HG03139 (cell line): Measurements from ENCODE around the gene CDH26.

Experiments
- ATAC-seq: cut with Tn5 transposase; IDR thresholded peaks from one replicate; pipeline ENCODE4 v1.9.1; 2021; ENCODE audit not compliant: unreplicated experiment

Gene CDH26

DNA sequence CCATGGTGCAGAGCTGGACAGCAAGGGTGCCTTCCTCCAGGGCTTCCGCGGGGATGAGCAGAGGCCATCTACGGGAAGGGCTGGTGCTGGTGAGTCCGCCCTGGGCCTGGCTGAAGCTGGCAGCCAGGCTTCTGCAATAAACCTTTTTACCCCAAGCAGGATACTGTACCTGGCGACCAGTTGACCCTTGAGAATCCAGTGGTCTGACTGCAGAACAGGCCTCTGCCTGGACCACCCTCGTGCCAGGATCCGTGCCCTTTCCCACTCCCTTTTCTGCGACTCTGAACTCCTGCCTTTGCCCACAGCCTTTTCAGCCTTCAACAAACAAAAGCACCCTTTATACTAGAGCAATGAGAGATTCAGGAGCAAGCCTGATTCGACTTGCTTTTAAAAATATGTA lies 18.9 kb downstream of the CDH26 start:
- ATAC-seq: no peak

DNA sequence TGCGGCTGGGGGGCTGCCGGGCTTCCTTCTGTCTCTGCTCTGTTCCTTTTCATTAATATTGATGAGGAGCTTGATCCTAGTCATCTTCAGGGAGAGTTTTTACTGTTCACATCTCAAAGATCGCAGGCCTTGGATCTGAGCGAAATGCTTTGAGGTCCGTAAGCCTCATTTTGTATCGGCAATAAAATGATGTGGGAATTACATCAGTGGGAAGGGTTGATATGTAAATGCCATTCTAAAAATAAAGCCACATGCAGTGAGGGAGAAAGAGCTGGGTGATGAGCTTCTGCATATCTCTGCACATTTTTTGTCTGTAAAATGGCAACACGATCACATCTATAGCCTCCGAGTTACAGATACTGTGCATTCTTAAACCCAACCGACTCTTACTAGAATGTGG lies 24.9 kb downstream of the CDH26 start:
- ATAC-seq: no peak

DNA sequence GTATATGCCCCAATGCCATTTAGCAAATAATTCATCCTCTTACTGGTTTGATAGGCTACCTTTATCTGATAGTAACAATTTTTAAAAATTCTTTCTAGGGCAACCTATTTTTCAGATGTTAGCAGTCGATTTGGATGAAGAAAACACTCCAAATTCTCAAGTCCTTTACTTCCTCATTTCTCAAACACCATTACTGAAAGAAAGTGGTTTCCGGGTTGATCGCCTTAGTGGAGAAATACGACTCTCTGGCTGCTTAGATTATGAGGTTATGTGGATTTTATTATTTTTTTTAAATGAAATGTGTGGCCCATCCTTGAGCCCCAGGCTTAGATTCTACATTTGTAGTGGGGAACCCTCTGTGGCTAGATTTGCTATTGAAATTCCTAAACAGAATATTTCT lies 26.3 kb downstream of the CDH26 start:
- ATAC-seq: no peak

DNA sequence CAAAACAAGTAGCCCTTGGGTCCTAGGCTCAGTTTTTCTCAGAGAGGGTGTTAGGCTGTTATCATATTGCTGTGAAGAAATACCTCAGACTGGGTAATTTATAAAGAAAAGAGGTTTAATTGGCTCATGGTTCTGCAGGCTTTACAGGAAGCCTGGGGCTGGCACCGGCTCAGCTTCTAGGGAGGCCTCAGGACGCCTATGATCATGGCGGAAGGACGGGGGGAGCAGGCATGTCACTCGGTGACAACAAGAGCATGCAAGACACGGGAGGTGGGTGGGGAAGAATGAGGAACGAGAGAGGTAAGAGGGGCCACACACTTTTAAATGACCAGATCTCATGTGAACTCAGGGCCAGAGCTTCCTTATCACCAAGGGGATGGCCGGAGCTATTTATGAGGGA lies 26.9 kb downstream of the CDH26 start:
- ATAC-seq: no peak

DNA sequence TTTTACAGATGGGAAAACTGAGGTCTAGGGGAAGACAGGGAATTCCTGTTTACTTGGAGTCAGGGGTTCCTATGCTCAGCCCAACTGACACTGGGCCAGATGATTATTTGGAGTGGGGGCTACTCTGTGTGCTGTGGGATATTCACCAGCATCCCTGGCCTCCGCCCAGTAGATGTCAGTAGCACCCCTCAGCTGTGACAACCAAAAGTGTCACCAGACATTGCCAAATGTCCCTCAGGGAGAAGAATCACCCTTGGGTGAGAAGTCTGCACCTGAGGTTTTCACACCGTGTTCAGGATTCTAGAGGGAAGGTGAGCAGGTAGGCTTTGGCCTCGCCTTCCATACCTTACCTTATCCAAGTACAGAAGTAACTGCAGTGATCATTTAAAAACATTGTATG lies 27.6 kb downstream of the CDH26 start:
- no peak for ATAC-seq

DNA sequence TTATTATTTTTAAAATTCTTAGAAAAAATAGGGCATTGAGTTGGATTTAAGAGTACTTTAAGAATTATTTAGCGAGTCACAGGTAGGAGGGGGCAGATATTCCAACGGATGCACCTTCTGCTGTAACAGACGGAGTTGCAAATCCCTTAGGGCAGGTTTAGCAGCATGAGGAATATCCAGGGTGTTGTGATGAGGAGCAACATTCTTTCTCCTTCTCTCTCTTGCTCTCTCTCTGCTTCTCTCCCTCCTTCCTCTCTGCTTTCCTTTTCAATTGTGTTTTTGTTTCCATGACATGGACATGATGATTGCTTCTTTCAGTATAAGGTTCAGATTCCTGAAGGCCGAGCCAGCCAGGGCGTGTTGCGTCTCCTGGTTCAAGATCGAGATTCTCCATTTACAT lies 28.9 kb downstream of the CDH26 start:
- ATAC-seq: no peak

DNA sequence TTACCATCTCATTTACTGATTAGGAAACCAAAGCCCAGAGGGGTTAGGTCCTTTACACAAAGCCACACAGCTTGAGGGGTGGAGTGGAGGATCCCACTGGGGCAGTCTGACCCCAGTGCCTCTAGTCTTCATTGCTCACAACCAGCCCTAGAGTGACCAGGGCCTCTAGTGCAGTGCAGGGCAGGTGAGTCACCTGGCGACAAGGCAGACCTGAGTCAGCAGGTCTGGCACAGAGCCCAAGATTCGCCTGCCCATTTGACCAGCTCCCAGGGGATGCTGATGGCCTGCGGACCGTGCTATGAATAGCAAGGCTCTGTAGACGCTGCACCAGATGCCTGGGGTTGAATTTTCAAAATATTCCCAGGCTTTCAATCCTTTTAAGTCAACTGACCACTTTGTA lies 29.9 kb downstream of the CDH26 start:
- ATAC-seq: no peak

DNA sequence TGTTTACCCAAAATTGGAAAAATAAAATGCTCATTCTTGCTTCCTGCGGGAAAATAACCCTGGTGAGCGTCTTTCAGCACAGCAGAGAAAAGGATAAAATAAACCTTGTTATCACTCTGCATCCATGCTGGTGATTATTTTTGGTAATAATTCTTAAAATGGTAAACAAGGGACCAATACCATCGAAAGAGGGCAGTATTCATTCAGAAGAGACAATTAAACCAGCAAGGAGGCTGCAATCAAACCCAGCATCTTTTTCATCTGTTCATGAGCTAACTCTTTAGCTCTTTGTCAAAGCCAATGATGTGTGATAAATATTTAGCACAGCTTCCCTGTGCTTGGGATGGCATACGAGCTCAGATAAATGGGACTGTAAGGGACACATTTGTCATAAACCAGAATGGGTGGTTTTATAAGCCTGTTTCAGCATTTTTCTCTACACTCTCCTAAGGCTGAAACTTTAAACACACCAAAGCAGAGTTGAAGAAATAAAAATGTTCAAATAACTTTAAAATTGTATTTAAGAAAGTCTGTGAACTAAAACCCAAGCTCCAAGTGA lies 34.4 kb downstream of the CDH26 start:
- ATAC-seq: no peak

DNA sequence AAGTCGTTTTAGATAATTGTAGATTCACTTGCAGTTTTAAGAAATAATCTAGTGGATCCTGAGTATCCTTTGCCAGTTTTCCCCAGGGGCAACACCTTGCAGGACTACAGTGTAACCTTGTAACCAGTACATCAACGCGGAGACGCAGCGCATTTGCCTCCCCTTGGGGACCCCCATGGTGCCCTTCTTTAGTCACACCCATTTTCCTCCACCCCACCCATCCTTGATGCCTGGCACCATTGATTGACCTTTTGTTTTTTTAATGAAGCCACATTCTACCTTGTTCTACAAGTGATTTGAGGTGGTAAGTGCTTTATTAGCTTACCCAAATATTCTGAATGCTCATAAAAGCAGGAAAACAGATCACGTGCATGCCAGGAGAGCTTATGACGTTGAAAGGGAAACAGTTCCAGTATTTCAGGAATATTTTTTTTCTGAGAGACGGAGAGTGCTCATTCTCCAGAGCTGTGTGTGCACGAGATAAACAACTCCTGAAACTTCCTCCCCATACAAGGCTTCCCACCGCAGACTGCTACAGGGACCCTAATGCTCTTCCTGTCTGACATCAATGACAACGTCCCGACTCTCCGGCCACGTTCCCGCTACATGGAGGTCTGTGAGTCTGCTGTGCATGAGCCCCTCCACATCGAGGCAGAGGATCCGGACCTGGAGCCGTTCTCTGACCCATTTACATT lies 35.7 kb downstream of the CDH26 start:
- ATAC-seq: no peak

DNA sequence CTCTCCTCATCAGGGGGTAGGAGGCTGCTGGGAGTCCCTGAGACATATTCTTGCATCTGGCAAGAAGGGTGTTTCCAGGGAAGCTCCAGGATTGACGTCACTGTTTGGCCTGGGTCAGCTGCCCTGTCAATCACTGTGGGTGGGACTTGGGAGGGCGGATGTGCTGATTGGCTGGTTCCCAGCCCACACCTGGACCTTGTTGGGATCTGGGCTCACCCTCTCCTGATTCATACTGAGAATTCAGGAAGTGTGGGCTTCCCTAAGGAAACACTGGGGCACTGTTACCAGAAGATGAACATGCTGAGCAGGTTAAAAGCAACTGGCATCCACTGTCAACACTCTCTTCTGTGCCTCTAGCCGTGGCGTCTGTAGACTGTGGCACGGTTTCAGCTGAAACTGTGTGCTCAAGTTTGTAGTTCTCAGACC lies 36.5 kb downstream of the CDH26 start:
- ATAC-seq: no peak

DNA sequence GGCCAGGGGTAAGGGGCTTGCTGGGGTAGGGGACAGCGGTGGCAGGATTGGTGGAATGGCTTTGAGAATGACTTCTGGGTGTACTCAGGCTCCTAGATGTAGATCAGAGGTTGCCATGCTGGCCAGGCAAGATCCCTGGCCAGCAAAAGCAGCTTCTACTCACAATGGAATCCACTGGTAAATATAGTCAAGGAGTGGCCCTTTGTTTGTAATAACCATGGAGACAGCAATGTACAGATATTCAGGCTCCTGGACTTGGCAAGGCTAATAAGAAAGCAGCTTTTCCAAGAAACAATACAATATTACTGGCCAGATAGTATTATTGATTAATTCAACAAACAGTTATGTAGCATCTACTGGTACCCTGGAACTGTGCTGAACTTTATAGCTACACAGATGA lies 37.9 kb downstream of the CDH26 start:
- no peak for ATAC-seq

DNA sequence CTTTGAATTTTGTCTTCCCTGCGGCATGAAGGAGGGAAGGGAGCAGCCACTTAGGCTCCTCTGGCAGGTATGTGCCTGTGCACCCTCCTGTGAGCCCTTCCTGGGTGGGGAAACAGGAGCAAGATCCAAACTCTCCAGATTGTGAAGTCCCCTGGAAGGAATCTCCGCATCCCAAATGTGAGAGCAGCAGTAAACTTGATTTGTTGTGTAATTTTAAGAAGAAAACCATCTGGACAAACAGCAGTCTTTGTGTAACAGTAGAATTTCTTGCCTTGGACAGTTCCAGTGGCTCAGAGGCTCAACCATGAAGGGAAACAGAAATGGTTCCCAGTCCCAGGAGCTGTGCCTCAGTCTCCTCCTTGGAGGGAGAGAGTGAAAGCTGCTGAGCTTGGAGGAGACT lies 39.7 kb downstream of the CDH26 start:
- ATAC-seq: no peak

DNA sequence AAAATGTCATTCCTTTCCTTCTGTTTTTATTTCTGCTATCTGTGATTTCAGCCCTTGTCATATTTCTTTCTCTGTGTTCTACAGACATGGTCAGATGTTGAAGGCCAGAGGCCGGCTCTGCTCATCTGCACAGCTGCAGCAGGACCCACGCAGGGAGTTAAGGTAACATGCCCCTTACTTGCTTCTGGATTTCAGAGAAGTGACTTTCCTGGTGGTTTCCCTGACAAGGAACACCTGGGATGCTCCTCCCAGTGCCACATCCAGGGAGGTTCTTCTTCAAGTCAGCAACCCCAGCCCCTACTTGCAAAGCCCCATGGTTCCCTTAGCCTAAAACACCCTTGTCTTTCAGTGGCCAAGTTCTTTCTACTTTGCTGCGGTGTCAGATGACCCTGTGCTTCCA lies 41.3 kb downstream of the CDH26 start:
- ATAC-seq: no peak

DNA sequence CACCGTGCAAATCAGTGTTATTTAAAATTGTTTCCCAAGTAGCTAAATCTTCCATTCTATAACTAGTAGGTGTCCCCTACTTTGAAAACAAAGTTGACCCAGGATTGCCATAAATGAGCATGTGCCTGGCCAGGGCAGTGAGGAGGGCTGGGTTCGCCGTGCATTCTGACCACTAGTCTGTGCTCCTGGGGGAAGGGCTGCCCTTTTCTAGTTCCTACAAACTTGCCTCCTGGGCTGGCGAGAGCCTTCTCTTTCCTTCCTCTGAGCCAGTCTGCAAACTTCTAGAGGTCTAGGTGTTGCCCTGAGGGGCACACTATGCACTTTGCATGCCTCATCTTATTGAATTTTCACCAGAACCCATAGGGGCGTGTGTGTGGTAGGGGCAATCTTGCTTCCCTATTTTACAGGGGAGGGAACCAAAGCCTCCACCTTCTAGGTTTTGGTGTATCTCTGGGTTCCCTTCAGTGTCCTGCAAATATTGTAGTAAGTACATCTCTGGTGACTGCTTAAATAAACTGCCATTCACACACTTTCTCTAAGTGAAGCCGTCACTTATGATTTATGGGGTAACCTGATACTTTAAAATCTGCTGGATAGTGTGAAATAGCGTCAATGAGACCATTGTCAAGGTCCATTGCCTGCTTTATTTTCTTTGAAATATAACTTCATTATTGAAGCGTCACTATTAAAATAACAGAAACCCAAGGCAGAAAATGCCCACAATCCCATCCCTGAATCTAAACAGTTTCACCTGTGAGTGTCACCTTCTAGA lies 42.2 kb downstream of the CDH26 start:
- no peak for ATAC-seq

DNA sequence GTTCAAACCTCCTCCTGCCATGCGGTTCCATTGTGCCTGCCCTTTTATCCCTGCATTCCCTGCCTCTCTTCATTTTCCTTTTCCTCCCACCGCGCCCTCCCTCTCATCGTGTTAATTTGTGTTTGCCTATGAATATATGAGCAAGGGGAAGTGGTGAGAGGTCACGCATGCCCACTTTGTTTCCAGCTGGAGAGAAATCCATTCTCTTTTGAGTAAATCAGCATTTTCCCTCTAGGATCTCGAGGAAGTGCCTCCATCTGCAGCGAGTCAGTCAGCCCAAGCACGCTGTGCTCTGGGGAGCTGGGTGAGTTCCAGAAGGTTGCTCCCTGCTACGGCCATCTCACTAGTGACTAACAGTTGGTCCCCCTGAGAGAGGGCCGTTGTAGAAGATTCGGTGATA lies 42.9 kb downstream of the CDH26 start:
- no peak for ATAC-seq

DNA sequence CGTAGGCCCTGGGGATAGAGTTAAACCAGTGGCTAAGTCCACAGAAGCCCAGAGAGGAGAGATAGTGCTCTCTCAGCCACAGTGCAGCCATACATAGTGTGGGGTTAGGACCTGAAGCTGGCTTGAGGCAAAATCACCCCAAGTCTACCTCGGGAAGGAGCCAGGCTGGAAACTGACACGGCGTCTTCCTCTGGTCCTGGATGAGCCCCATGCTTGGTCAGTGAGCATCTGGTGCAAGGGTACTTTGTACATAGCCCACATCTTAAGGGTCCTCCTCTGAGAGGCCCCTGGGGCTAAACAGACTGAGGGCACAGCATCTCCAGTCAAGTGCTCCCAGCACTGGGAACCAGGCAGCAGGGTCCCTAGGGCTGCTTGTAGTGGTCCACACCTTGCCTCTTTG lies 45.6 kb downstream of the CDH26 start:
- ATAC-seq: no peak

DNA sequence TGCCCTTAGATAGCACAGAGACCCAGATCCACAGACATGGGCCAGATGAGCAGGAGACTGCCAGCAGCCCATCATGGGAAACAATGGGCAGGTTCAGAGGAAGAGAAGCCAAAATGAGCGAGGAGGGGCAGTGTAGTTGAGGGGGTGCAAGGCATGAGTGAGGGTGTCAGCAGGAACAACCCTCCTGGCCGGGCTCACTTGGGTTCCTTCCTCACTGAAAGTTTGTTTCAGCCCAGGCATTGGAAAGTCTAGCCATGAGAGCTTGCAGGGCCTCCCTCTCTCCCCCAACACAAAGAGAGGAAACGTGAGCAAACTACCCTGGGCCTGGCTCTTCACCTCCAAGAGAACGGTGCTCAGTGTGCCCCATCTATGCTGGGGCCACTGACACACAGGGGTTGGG lies 48.0 kb downstream of the CDH26 start:
- ATAC-seq: no peak

DNA sequence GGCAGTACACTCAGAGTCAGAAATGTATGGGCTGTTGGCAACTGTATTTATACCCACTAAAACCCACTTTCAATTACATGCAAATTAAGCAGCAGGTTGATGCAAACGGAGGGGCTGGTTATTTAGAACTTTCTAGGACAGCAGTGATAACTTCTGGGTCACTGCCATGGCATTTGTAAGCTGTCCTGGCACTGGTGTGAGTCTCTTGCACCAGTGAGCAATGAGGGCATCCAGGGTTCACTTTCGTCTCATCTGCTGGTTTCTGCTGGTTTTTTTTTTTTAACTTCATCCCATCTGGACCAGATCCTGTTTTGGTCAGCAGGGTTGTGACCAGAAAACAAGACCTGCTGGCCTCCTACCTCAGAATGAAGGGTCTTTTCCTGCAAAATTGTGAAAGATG lies 49.2 kb downstream of the CDH26 start:
- no peak for ATAC-seq

DNA sequence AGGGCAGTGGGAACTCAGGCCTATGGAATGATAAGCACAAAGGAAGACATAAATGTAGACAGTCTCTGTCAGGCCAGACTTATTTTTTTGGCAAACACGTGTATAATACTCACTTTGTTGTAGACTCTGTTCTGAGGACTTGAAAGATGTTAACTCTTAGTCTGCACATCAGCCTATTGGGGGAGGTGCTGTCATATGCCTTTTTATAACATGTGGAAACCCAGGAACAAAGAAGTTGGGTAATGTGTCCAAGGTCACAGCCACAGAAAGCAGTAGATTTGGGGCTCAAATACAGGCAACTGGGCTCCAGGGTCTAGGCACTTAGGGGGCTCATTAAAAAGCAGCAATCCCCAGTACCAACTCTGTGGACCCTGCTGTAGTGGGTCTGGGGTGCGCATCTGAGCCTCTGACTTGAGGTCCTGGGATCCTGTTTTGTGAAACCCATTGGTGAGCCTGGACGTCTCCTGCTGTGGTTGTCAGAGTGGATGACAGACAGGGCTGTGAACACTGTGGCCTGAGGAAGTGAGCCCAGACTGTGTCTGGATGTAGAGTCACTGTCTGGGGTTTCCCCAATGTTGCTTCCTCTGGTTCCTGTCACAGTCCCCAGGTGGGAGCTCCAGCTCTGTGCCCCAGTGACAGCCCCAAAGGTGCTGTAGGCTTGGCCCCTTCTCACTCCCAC lies 50.0 kb downstream of the CDH26 start:
- no peak for ATAC-seq

DNA sequence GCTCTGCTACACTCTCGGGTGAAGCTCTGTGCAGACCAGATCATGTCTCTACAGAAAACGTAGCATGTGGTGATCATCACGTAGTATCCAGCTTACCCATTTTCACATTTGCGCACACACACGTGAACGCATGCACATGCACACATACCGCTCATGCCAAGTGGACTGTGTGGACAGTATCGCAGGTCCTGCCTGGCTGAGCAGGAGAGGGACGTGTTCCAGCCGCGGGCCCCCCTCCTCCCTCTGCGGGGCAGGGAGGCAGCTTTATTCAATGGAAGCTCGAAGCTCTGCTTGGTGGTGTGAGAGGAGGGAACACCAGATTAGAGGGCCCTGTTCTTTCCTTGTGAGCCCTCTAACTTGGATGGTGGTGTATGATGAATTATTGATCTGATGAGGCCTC lies 51.1 kb downstream of the CDH26 start:
- no peak for ATAC-seq

DNA sequence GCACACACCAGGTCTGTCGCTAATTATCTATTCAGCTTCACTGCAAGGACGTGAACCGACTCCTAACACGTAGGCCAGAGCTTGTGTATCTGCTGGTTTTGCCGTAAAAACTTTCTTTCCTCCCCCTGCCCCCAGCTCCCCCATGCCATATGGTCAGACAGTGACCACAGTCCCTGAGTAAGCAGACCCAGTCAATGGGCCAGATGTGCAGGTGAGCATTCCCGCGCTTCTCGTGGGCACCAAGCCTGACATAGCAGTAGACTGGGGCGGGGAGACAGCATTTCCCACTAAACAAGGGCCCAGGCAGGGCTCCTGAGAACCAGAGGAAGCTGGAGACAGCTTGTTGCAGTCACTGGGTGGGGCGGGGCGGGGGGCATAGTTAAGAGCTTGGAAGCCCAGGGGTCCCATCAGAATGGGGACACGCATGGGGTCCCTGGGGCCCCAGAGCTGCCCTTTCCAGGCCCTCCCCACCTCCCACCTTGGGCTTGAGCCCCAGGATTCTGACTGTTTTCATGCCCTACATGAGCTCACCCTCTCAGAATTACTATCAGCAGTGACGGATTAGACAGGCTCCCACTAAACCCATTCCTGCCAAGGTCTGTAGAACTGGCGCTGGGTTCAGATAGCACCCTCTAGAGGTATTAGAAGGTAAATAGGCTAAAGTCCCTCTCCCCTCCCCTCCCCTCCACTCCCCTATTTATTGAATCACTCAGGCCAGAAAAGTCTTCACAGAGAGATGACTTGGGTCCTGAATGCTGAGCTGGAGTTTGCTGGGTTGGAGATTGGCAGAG lies 51.8 kb downstream of the CDH26 start:
- ATAC-seq: no peak
